Activated CD8-positive, alpha-beta memory T cell treated with anti-CD3 and anti-CD28 coated beads, Interleukin-2, amount 50 U/mL, for 24 hours (primary cell): ENCODE results near the gene ITIH1.

Experiments used
- DNase-seq: peaks from one replicate; pipeline ENCODE4 v3.0.0-alpha.2; 2020; ENCODE audit errors: extremely low read depth

The ITIH1 gene

GRCh38 chr3:52789746-52790040 lies 12.3 kb downstream of the ITIH1 start:
- no peak for DNase-seq

DNA sequence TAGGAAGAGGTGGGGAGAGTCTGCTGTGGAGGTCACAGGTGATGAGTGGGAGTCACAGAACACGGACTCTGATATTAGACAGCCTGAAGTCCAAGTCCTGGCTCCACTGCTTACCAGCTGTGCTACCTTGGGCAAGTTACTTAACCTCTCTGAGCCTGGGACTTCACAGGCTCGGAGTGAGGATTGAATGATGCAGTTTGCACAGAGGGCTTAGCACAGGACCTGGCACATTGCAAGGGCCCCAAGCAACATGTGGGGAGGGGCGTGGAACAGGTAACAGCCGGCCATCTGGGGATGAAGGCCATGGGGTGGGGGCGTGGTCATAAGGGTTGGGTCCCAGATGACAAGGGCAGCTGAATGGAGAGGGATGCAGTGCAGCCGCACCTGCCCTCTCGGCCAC lies 12.9 kb downstream of the ITIH1 start:
- DNase-seq, result no peak

DNA sequence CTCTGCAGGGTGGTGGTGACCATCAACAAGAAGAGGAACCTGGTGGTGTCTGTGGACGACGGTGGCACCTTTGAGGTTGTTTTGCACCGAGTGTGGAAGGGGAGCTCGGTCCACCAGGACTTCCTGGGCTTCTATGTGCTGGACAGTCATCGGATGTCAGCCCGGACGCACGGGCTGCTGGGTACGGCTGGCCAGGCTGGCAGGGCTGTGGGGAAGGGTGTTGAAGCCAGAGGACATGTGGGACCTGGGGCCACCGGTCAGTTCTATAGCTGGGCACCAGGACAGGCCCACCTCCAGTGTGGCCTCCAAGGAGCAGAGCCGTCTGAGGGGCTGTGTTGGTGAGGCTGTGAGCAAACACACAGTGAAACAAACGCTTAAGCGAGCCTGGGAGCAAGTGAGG lies 13.3 kb downstream of the ITIH1 start:
- no peak for DNase-seq

GRCh38 chr3:52791366-52791765 lies 14.0 kb downstream of the ITIH1 start:
- no peak for DNase-seq

DNA sequence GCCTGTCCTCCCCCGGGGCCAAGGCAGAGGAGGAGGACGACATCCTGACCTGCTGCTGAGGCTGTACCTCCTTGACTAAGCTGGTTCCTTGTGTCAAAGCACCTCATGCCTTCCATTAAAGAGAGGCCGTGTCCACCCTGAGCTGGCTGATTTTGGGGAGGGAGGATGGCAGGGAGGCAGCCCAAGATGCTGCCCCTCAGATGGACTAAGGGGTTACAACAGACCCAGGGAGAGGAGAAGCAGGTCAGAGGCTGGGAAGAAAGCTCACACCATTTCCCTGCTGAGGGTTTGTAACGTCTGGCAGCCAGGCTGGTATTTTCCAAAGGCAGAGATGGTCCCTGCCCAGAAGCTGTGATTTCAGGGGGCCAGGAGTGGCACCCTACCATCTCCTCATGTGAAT lies 14.5 kb downstream of the ITIH1 start:
- DNase-seq, result no peak

DNA sequence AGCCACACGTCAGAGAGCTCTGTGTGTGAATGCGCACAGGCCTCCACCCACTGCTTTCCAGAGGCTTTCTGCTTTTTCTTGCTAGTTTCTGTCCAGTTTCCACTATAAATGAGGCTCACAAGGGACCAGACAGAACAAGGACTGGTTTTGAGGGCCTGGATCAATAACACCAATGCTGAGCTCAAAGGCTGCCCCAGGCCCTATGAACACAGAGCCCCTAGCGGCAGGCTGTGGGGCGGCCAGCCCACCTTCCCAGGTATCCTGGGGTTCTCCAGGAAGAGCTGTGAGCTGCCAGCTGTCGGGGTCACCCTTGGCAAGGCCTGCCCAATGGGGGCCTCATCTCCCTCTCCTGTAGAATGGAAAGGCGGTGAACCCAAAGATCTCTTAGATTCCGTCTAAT lies 15.0 kb downstream of the ITIH1 start:
- DNase-seq, result no peak

DNA sequence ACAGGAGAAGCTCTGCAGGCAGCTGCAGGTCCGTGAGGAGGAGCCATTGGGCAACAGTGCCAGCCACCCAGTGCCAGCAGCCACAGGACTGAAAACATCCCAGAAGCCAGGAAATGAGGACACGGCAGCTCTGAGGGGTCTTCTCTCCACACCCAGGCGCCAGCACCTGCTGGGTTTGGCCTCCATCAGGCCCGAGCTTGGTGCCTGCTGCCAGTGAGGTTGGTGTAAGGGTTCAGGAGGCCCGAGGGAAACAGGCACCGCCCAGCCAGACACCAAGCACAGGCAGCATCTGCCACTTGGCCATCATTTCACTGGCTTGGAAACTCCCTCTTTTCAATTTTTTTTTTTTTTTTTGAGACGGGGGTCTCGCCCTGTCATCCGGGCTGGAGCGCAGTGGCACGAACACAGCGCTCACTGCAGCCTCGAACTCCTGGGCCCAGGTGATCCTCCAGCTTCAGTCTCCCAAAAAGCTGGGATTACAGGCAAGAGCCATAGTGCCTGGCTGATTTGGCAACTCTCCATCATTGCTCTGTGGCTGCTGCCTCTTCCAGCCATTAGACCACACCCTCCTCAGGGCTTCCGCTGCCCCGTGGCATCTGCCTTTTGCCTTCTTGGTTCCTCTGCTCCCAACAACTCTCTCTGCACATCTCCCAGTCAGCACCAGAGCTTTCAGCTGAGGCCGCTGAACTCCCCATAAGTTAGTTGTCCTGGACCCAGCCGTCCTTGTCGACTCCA lies 15.7 kb downstream of the ITIH1 start:
- DNase-seq, result no peak

DNA sequence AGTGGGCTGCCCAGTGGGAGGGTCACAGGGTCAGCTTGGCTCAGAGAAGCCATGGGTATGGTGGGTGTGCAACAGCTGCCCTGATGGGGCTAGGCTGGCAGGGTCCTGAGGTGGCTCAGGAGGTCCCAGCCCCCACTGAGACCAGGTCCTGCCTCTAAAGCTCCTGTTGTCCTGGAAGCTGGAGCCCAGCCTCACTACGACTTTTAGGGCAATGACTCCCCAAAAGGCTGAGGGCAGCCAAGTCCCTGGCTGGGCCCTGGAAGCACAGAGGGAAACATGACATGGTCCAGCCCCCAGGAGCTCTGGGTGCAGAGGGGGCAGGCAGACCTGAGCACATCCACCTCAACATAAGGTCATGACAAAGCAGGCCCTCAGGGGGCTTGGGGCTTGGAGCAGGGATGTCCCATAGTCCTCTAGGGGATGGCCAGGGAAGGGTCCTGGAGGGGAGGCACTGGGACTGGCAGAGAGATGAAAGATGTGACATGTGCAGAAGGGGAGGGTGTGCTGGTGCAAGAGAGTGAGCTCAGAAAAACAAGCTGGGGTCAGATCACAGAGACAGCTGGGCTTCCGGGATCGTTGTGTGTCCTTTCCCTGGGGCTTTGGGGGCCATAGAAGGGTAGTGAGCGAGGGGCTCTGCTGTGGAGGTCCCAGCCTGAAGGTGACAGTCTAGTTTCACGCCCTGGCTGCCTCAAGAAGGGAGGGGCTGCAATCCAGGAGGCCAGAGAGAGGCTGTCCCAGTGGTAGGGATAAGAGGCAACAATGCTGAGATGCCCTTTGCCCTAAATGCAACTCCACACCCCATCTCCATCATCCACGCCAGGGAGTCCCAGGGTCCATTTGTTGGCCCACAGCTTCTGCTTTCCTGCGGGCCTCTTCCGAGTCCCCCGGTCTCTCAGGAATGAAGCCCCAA lies 16.6 kb downstream of the ITIH1 start:
- no peak for DNase-seq

GRCh38 chr3:52794612-52795099 lies 17.3 kb downstream of the ITIH1 start, which contains the start of gene ITIH3:
Gene ITIH3, plus strand, starts transcription at chr3:52794796. Its CDS starts 8 bp downstream, at chr3:52794804.
- DNase-seq, result no peak

GRCh38 chr3:52795298-52795900 lies 18.0 kb downstream of the ITIH1 start:
- DNase-seq, result no peak

- DNase-seq, result no peak
These were observed 19.0 kb downstream of the ITIH1 start for GRCh38 chr3:52796411-52796810.

GRCh38 chr3:52798376-52798977 lies 21.1 kb downstream of the ITIH1 start:
- DNase-seq, result no peak

DNA sequence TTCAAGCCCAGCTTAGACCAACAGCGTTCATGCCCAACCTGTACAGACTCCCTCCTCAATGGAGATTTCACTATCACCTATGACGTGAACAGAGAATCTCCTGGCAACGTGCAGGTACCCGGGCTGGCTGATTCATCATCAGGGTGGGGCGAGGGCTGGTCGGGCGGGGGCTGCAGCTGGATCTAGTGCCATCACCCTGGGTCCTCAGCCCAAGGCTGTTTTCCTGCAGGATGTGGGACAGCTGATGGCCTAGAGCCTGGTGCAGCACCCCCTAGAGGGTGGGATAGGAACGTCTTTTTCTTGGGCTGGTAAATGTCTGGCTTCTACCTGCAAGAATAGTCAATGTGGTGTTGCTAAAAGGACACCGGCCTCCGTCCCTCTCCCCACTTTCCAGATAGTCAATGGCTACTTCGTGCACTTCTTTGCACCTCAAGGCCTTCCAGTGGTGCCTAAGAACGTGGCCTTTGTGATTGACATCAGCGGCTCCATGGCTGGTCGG lies 21.6 kb downstream of the ITIH1 start:
- no peak for DNase-seq

- DNase-seq, result no peak
These were observed 22.7 kb downstream of the ITIH1 start for GRCh38 chr3:52800079-52800478.

GRCh38 chr3:52801839-52802238 lies 24.4 kb downstream of the ITIH1 start:
- no peak for DNase-seq

- no peak for DNase-seq
These were observed 28.1 kb downstream of the ITIH1 start for GRCh38 chr3:52805270-52806039.

DNA sequence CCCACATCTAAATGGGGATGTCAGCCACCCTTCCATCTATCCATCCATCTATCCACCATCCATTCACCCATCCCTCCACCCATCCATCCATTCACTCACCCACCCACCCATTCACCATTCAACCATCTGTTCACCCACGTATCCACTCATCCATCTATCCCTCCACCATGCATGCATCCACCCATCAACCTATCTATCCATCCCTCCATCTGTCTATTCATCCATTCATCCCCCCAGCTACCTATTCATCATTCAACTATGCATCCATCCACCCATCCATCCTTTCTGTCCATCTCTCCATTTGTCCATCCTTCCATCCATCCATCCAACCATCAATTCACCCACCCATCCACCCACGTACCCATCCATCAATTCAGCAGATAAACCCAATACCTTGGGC lies 31.8 kb downstream of the ITIH1 start:
- no peak for DNase-seq

DNA sequence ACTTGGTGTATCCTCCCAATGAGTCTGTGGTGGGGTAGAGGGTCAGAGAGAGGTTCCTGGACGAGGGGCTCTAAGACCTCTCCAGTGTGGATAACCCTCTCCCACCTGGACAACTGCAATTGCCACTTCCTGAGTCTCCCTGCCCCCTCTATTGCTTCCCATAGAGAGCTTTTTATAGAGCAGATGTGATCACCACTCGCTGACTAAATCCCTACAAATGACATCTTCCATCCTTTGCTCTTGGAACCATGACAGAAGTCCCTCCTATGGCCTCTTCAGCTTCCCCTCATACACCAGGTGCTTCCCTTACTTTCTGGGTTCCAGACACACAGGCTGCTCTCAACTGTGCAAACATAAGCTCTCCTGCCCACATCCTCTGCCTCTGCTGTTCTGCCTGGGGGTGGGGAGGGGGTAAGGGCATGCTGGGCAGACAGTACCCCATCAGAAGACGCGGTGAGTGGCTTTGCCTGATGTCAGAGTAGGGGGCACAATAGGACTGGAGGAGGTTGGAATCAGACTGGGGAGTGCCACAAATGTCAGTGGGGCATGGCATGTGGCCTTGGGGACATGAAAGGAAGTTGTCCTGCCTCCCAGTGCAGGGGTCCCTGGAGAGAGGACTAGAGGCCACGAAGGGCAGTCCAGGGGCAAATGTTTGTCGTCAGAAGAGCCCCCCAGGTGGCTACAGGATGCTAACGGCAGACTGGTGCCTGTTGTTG lies 32.4 kb downstream of the ITIH1 start:
- DNase-seq, result no peak

GRCh38 chr3:52810923-52811322 lies 33.5 kb downstream of the ITIH1 start:
- no peak for DNase-seq

DNA sequence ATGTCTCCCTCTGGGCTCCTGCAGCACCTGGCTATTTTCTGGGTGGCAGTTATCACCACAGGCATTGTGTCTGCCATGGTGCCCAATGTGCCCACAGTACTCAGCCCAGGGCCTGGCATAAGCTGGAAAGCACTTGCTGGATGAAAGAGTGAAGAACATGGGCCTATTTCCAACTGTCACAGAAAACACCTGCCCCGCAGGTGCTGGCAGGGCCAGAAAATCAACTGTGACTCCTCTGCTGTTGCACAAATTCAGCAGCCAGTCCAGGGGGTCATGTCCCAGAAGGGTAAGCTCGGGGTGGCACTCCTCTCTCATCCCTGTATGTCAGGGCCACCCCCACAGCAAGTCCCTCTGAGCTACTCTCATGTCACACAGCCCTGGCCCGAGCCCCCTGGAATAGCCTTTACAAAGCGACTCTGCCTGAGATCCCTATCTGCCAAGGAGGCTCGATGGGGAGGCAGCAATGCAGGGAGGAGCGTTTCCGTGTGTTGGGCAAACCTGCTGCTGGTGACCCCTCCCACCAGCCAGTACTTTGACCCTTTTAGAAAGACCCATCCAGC lies 34.1 kb downstream of the ITIH1 start:
- no peak for DNase-seq
